ENCODE measurements around the gene FAM163A.
"Not testable (repeated sequence)": the region's sequence is repeated elsewhere in the genome, so short reads cannot be mapped to it uniquely, and the experiment has no call there.

Gene FAM163A

DNA sequence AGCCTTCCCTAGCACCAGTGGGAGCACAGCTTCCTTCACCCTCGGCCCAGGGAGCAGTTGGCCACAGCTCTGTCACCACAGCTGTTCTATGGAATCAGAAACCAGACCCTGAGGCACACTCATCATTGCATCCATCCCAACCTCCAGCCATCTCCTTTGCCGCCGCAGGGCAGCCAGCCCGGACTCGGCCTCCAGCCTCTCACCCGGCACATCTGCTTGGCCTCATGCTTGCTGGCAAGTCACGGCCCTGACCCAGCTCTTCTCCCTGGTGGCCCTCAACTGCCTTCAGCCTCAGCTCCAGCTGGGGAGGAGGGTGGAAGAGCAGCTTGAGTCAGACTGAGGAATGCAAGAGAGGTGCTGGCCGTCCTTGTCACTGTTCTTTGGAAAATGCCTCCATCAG, 74.7 kb downstream of the FAM163A start:
- DNase-seq: no peak

- no peak for DNase-seq
Measured at GRCh38 chr1:179818260-179818659, 75.2 kb downstream of the FAM163A start.

- no peak for DNase-seq
Measured at GRCh38 chr1:179818743-179819173, 75.7 kb downstream of the FAM163A start.

- DNase-seq: no peak
Measured at GRCh38 chr1:179820226-179820970, 77.3 kb downstream of the FAM163A start.

DNA sequence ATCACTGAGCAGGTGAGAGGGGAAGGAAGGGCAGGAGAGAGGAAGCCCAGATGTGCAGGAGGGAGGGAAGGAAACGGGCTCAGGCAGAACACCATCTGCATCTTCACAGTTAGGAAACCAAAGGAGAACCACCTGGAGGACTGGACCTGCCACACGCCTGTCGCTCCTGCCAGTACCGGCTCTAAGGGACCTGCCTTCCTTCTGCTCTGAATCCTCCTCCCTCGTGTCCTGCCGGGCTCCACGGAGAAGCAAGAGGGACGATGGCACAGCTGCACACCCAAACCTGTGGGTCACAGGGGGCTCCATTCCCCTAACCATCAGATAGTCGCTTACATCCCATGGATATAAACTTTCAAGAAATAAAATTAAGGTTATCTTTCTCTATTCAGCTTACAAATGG, 78.4 kb downstream of the FAM163A start:
- no peak for DNase-seq

GRCh38 chr1:179822065-179822464, 79.0 kb downstream of the FAM163A start:
- DNase-seq: no peak

GRCh38 chr1:179823693-179824092, 80.6 kb downstream of the FAM163A start:
- no peak for DNase-seq

GRCh38 chr1:179824265-179824664, 81.2 kb downstream of the FAM163A start:
- DNase-seq: no peak

GRCh38 chr1:179825206-179825605, 82.1 kb downstream of the FAM163A start:
- peak; percentile 93 for DNase-seq

DNA sequence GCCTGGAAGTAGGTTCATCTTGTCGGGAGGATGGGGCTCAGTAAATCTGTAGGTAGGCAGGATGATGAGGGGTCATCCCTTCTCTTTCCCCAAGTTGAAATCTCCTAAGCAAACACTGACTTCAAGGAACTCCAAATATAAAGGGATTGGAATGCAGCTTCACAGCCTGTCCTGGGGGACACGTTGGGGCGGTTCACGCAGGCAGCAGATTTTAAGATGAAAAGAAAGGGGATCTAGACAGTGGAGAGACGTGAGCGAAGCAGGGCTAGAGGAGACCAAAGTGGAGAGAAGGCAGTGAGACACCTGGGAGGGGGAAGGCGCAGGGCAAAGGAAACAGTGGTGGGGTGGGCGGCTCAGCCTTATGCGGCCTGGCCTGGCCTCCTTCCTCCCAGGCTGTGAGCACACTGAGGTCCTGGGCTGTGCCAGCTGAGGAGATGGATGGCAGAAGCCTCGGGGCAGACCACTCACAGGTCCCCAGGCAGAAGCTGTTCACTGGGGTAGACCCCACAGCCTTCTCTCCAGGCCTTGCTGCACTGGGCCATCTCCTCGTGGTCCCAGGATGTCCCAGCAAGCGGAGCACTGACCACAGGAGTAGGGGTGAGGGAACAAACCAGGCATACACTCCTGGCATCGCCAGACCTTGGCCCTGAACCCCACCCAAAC, 82.8 kb downstream of the FAM163A start:
- DNase-seq: no peak

DNA sequence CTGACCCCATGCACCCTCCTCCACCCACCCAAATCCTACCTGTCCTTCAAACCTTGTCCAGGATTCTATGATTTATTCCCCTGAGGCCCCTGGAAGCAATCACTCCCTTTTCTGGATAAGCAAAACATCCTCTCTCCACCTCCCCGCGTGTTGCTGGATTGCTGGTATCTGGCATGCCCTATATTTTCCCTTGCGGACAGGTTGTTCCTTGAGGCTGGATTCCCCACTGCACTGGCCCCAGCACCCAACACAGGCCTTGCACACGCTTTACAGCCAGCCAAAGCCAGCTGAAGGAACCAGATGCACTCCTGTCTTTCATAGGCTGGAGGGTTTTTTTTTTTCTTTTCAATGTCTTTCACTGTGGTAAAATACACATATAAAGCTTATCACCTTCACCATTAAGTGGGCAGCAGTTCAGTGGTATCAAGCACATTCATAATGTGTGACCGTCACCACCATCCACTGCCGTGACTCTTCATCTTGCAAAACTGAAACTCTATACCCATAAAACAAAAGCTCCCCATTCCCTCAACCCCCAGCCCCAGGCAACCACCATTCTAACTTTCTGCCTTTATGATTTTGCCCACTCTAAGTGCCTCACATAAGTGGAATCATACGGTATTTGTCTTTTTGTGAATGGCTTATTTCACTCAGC, 83.7 kb downstream of the FAM163A start:
- peak; percentile 23 for DNase-seq

DNA sequence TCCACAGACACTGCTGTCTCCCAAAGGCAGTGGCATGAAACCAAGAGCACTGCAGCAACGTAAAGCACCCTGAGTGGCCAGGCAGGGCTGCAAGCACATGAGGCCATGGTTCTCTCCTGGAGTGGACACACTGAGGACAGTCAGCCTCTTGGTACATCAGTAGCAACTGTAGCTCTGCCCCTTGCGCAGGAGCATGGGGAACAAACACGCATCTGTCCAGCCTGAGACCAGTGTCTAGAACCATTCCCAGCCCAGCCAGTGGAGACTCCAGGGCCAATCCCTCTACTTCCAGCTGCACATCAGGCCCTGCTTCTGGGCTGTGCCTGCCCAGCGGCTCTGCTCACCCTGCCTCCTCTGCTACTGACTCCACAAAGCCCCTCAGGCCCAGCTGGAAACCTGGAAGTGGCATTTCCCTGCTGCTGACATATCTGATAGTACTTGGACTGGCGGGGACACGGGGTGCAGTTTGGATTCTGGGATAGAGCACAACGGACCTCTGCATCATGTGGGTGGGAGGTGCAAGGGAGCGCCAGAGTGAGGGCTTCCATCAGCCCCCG, 85.5 kb downstream of the FAM163A start:
- no peak for DNase-seq

DNA sequence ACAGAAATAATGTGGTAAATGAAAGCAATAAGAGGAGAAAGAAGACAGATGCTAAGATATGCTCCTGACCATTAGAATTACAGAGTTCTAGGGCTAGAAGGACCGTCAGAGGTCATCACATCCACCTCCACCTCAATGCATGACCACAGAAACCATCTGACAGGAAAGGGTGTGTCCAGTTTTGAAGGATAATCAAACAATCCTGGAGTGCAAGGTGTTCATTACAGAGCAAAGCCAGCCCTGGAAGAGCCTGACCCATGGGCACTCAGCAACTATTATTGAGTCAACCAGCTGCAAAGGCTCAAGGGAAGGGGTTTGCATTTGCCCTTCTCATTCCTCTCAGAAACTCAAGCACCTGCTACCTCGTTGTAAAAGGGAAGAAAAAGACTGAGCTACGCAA, 88.1 kb downstream of the FAM163A start:
- no peak for DNase-seq

- no peak for DNase-seq
Measured at GRCh38 chr1:179831852-179832699, 89.0 kb downstream of the FAM163A start.

DNA sequence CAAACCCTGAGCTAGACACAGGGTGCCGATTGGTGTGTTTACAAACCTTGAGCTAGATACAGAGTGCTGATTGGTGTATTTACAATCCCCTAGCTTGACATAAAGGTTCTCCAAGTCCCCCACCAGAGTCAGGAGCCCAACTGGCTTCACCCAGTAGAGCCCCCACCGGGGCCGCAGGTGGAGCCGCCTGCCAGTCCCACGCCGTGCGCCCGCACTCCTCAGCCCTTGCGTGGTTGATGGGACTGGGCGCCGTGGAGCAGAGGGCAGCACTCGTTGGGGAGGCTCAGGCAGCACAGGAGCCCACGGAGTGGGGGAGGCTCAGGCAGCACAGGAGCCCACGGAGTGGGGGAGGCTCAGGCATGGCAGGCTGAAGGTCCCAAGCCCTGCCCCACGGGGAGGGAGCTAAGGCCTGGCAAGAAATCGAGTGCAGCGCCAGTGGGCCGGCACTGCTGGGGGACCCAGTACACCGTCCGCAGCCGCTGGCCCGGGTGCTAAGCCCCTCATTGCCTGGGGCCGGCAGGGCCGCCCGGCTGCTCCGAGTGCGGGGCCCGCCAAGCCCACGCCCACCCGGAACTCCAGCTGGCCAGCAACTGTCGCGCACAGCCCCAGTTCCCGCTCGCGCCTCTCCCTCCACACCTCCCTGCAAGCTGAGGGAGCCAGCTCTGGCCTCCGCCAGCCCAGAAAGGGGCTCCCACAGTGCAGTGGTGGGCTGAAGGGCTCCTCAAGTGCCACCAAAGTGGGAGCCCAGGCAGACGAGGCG, 93.8 kb downstream of the FAM163A start:
- not testable (repeated sequence) for DNase-seq

DNA sequence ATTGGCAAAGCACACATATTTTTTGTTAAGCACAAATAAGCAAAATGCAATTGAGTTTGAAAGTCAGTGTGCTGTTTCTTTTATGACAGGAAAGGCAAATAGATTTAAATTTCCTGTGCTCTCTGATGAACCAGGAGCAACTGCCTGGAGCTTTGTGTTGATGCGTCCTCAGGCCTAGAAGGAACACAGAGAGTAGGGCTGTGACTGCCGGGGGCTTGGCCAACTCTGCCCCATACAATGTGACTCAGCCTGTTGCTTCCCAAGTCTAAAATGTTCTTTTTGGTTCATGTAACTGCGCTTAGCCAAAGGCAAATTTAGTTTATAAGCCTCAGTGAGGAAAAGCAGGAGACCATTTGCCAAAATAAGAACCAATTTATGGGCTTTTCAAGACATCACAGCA, 97.0 kb downstream of the FAM163A start:
- DNase-seq: no peak

GRCh38 chr1:179848233-179848632, 105.1 kb downstream of the FAM163A start:
- DNase-seq: no peak

- no peak for DNase-seq
Measured at GRCh38 chr1:179853102-179853501, 110.0 kb downstream of the FAM163A start.

GRCh38 chr1:179855831-179856230, 112.7 kb downstream of the FAM163A start:
- DNase-seq: not testable (repeated sequence)

DNA sequence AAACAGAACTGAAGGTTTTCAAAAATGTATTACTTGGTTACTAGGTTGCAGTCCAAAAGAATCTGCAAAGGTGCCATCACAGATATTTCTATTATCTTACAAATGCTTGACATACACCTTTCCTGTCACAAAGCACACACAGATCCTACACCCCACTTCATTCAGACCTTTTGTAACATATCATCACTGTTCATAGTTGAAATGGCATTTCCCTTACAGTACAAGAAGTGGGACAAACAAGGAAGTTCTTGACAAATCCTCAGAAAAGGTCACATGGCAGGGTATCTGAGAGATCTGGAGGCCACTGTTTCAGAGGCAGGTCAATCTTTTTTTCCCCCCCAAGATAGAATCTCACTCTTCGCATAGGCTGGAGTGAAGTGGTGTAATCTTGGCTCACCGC, 113.2 kb downstream of the FAM163A start:
- DNase-seq: no peak

GRCh38 chr1:179857009-179857408, 113.9 kb downstream of the FAM163A start:
- no peak for DNase-seq

GRCh38 chr1:179860652-179861051, 117.6 kb downstream of the FAM163A start:
- no peak for DNase-seq

Measured in NCI-H1694 treated with DMSO at 0.1 percent for 48 hours (cell line).